K562 (cell line): Measurements from ENCODE around the gene SKP2. TPM values are rescaled to one million over a fixed set of nuclear protein-coding genes. Genes with fewer than 3 reads are reported as not detected.

ENCODE experiments used
- ATF1 ChIP-seq, 2 experiments: fragments of 450-650 bp in 1 of 2; IDR thresholded peaks; 2 replicates each; pipeline ENCODE4 v1.6.1; 2016; ENCODE audit warnings: missing compliant biosample characterization in 1 of 2, missing genetic modification characterization in 1 of 2
- CBX2 ChIP-seq: fragments of 200-600 bp; sonication (generic); IDR thresholded peaks from one replicate; pipeline ENCODE4 v1.6.1; 2012; ENCODE audit warnings: mild to moderate bottlenecking, low read length, inconsistent platforms; ENCODE audit not compliant: insufficient read depth, poor library complexity, severe bottlenecking
- CBX3 ChIP-seq, 2 experiments: IDR thresholded peaks; 1 replicate in 1 of 2; 2 replicates in 1 of 2; pipeline ENCODE4 v1.6.1; 2012; ENCODE audit warnings: inconsistent platforms in 2 of 2, low read length in 2 of 2, borderline replicate concordance in 1 of 2, control low read depth in 1 of 2
- KAT8 ChIP-seq: fragments of 450-650 bp; IDR thresholded peaks from 2 replicates; pipeline ENCODE4 v1.6.1; 2016; ENCODE audit warnings: low read depth, mild to moderate bottlenecking
- NFIX ChIP-seq: fragments of 250-450 bp; sonication (Bioruptor Pico); IDR thresholded peaks from 2 replicates; pipeline ENCODE4 v1.4.0; 2020; ENCODE audit warnings: low read depth, mild to moderate bottlenecking, moderate library complexity
- PHTF2 ChIP-seq: fragments of 250-450 bp; sonication (Bioruptor Pico); IDR thresholded peaks from 2 replicates; pipeline ENCODE4 v1.5.0; 2021; ENCODE audit warnings: mild to moderate bottlenecking
- SIN3B ChIP-seq: fragments of 450-650 bp; IDR thresholded peaks from 2 replicates; pipeline ENCODE4 v1.6.1; 2017; ENCODE audit warnings: low read depth, mild to moderate bottlenecking, moderate library complexity
- SMAD4 ChIP-seq: fragments of 250-450 bp; sonication (Bioruptor Pico); conservative IDR thresholded peaks from 2 replicates; pipeline ENCODE4 v1.8.0; 2021; ENCODE audit warnings: inconsistent platforms, mild to moderate bottlenecking, moderate library complexity
- TCF7L2 ChIP-seq: fragments of 150-350 bp; IDR thresholded peaks from 2 replicates; pipeline ENCODE4 v1.6.1; 2016; ENCODE audit warnings: low read depth, mild to moderate bottlenecking, low read length, moderate library complexity
- U2AF2 ChIP-seq: fragments of 200-400 bp; formaldehyde crosslinking; optimal IDR thresholded peaks from 2 replicates; pipeline ENCODE3; 2017; ENCODE audit warnings: low read depth, mild to moderate bottlenecking, low read length
- ZC3H8 ChIP-seq: fragments of 450-650 bp; IDR thresholded peaks from 2 replicates; pipeline ENCODE4 v1.6.1; 2017
- polyA plus RNA-seq, 8 experiments: library from polyadenylated mRNA; depleted of rRNA in 4 of 8; stranded (reverse) in 5 of 8; unstranded in 3 of 8; fragments of >200 nt; fragmentation: Nextera tagmentation in 2 of 8; fragmentation: Illumina TruSeq in 1 of 8; extraction: Ambion mirVana in 2 of 8; extraction: Trizol in 1 of 8; gene quantifications; 2 replicates each; pipeline versions ENCODE4 v1.2.1 to v1.2.3, GENCODE V29; 2011 to 2014; ENCODE audit warnings: inconsistent platforms in 1 of 8, missing spikeins in 1 of 8
- total RNA-seq, 7 experiments: library from RNA; depleted of rRNA in 6 of 7; stranded (reverse); fragments of >200 nt in 6 of 7; fragmentation: Illumina TruSeq in 2 of 7; extraction: Trizol in 2 of 7; gene quantifications; 2 replicates each; pipeline versions ENCODE4 v1.2.1 to v1.2.3, GENCODE V29; 2011 to 2021; ENCODE audit warnings: low replicate concordance in 1 of 7
- TF ChIP-seq, protein P1 (sequence below): fragments of 450-650 bp; IDR thresholded peaks from 2 replicates; pipeline ENCODE4 v1.6.1; 2016; ENCODE audit warnings: missing biosample characterization, missing genetic modification characterization
- TF ChIP-seq, protein P2 (sequence below), 2 experiments: fragments of 450-650 bp in 1 of 2; sonication (generic) in 1 of 2; formaldehyde crosslinking in 1 of 2; IDR thresholded peaks in 1 of 2; conservative IDR thresholded peaks in 1 of 2; 2 replicates each; pipeline versions ENCODE4 v1.6.1 to v1.8.1; 2016 to 2023; ENCODE audit warnings: mild to moderate bottlenecking in 2 of 2, moderate library complexity in 2 of 2, inconsistent platforms in 1 of 2, missing genetic modification reagents in 1 of 2
- TF ChIP-seq, protein P3 (sequence below): fragments of 250-450 bp; sonication (Bioruptor Pico); IDR thresholded peaks from 2 replicates; pipeline ENCODE4 v1.4.0; 2020; ENCODE audit warnings: borderline replicate concordance
- TF ChIP-seq, protein P4 (sequence below): fragments of 450-650 bp; IDR thresholded peaks from 2 replicates; pipeline ENCODE4 v1.7.0; 2016; ENCODE audit warnings: borderline replicate concordance
- TF ChIP-seq, protein P5 (sequence below): fragments of 450-650 bp; conservative IDR thresholded peaks from 2 replicates; pipeline ENCODE4 v1.6.1; 2016; ENCODE audit warnings: missing genetic modification characterization, low read depth, mild to moderate bottlenecking, missing compliant biosample characterization, moderate library complexity
- TF ChIP-seq, protein P6 (sequence below): fragments of 250-450 bp; sonication (Bioruptor Pico); IDR thresholded peaks from 2 replicates; pipeline ENCODE4 v1.5.0; 2020; ENCODE audit warnings: mild to moderate bottlenecking, borderline replicate concordance

The SKP2 gene
- total and polyA plus RNA-seq, 9 of the 15 experiments (the other 6 are each of a cell fraction or from before 2014, with no cell fraction given): 30.0 to 97.5 (median 80.8) TPM

DNA sequence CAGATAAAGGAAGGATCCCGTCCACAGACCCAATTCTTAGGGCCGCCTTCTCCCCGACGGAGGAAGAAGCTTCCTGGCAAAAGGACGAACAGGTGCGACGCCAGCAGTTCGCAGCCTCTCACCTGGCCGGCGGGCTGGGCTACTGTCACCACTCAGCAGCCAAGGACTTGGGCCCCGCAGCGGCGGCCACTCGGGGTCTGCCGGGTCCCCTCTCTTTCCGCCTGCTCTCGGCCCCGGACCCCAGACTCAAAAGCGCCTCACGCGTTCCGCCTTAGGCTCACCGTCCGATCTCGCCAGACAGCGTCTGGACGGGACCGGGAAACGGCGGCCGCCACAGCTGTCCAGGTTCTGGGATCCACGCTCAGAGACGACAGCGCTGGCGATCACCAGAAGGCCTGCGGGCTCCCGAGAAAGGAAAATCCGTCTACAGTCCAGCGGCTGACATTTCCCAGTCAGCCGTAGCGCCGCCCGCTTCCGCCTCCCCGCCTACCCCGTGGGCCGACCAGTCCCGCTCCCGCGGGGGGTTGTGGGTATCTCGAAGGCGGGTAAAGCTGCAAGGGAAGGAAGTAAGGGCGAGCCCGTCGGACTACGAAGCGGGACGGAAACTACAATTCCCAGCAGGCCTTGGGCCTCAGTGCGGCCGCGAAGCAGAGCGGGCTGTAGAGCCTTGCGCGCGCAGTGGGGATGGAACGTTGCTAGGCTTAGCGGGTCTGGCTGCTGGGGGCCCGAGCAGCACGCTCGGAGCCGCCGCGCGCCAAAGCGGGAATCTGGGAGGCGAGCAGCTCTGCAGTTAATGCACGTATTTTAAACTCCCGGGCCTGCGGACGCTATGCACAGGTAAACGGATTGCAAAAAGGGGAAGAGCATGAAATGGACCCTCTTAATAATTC, at the start of gene SKP2, which contains the start of gene LMBRD2 (continued):
- TF ChIP-seq TCF7L2 (no peak), U2AF2 (no peak), CBX2 (no peak), SMAD4 (CRISPR knock-in tag) (peak; percentile 63), SIN3B (peak; percentile 75; the same call in 1 of the 2 replicates), NFIX (no peak), CBX3 (IDR thresholded peaks at IDR 0.05; ENCODE audit: borderline replicate concordance in 1 of 2, low read length in 2 of 2) (peak in 1 of 2 experiments; percentile 80; a peak in 1 of 3 replicates), KAT8 (no peak), PHTF2 (CRISPR knock-in tag) (no peak), ATF1 (CRISPR knock-in tag; IDR thresholded peaks at IDR 0.05) (no peak), ATF1 (tag; IDR thresholded peaks at IDR 0.05) (peak; percentile 60), ZC3H8 (no peak)
- TF ChIP-seq, protein P1, sequence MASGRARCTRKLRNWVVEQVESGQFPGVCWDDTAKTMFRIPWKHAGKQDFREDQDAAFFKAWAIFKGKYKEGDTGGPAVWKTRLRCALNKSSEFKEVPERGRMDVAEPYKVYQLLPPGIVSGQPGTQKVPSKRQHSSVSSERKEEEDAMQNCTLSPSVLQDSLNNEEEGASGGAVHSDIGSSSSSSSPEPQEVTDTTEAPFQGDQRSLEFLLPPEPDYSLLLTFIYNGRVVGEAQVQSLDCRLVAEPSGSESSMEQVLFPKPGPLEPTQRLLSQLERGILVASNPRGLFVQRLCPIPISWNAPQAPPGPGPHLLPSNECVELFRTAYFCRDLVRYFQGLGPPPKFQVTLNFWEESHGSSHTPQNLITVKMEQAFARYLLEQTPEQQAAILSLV (tag): no peak
- TF ChIP-seq, protein P2, sequence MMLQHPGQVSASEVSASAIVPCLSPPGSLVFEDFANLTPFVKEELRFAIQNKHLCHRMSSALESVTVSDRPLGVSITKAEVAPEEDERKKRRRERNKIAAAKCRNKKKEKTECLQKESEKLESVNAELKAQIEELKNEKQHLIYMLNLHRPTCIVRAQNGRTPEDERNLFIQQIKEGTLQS (IDR thresholded peaks at IDR 0.05): no peak
- TF ChIP-seq, protein P2 (CRISPR knock-in tag; conservative IDR thresholded peaks at IDR 0.05): no peak
- TF ChIP-seq, protein P3, sequence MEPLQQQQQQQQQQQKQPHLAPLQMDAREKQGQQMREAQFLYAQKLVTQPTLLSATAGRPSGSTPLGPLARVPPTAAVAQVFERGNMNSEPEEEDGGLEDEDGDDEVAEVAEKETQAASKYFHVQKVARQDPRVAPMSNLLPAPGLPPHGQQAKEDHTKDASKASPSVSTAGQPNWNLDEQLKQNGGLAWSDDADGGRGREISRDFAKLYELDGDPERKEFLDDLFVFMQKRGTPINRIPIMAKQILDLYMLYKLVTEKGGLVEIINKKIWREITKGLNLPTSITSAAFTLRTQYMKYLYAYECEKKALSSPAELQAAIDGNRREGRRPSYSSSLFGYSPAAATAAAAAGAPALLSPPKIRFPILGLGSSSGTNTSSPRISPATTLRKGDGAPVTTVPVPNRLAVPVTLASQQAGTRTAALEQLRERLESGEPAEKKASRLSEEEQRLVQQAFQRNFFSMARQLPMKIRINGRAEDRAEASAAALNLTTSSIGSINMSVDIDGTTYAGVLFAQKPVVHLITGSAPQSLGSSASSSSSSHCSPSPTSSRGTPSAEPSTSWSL (CRISPR knock-in tag): no peak
- TF ChIP-seq, protein P4, sequence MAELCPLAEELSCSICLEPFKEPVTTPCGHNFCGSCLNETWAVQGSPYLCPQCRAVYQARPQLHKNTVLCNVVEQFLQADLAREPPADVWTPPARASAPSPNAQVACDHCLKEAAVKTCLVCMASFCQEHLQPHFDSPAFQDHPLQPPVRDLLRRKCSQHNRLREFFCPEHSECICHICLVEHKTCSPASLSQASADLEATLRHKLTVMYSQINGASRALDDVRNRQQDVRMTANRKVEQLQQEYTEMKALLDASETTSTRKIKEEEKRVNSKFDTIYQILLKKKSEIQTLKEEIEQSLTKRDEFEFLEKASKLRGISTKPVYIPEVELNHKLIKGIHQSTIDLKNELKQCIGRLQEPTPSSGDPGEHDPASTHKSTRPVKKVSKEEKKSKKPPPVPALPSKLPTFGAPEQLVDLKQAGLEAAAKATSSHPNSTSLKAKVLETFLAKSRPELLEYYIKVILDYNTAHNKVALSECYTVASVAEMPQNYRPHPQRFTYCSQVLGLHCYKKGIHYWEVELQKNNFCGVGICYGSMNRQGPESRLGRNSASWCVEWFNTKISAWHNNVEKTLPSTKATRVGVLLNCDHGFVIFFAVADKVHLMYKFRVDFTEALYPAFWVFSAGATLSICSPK: no peak
- TF ChIP-seq, protein P5, sequence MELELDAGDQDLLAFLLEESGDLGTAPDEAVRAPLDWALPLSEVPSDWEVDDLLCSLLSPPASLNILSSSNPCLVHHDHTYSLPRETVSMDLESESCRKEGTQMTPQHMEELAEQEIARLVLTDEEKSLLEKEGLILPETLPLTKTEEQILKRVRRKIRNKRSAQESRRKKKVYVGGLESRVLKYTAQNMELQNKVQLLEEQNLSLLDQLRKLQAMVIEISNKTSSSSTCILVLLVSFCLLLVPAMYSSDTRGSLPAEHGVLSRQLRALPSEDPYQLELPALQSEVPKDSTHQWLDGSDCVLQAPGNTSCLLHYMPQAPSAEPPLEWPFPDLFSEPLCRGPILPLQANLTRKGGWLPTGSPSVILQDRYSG (tag): no peak
- TF ChIP-seq, protein P6, sequence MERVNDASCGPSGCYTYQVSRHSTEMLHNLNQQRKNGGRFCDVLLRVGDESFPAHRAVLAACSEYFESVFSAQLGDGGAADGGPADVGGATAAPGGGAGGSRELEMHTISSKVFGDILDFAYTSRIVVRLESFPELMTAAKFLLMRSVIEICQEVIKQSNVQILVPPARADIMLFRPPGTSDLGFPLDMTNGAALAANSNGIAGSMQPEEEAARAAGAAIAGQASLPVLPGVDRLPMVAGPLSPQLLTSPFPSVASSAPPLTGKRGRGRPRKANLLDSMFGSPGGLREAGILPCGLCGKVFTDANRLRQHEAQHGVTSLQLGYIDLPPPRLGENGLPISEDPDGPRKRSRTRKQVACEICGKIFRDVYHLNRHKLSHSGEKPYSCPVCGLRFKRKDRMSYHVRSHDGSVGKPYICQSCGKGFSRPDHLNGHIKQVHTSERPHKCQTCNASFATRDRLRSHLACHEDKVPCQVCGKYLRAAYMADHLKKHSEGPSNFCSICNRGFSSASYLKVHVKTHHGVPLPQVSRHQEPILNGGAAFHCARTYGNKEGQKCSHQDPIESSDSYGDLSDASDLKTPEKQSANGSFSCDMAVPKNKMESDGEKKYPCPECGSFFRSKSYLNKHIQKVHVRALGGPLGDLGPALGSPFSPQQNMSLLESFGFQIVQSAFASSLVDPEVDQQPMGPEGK: no peak
